ENCODE results near the gene RHBDD2.

DNA sequence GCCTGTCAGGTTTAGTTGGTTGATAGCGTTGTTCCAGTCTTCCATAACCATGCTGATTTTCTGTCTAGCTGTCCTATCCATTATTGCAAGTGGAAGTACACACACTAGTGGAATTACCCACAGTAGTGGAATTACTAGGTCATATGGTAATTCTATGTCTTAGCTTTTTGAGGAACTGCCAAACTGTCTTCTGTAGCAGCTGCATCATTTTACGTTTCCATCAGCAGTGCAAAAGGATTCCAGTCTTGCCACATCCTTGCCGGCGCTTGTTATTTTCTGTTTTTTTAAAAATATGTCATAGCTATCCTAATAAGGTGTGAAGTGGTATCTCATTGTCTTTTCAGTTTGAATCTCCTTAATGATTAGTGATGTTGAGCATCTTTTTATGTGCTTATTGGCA, 17.2 kb upstream of the RHBDD2 start:
- TF ChIP-seq POLR2AphosphoS5 (IDR thresholded peaks at IDR 0.05; ENCODE audit: low read depth, low read length) (no peak), EZH2phosphoT487 (IDR thresholded peaks at IDR 0.05; ENCODE audit: borderline replicate concordance, low read depth) (no peak), JUND (IDR thresholded peaks at IDR 0.05) (no peak), FOSL2 (IDR thresholded peaks at IDR 0.05; ENCODE audit: borderline replicate concordance, low read depth) (no peak), YY1 (IDR thresholded peaks at IDR 0.05; ENCODE audit: low read depth) (no peak), GABPA (IDR thresholded peaks at IDR 0.05; ENCODE audit: low read depth) (no peak), SMC3 (IDR thresholded peaks at IDR 0.05; ENCODE audit: low read depth, low read length) (no peak), EP300 (IDR thresholded peaks at IDR 0.05; ENCODE audit: borderline replicate concordance in 1 of 2, low read depth in 1 of 2, low read length in 1 of 2) (no peak)
- TF ChIP-seq, protein P1, sequence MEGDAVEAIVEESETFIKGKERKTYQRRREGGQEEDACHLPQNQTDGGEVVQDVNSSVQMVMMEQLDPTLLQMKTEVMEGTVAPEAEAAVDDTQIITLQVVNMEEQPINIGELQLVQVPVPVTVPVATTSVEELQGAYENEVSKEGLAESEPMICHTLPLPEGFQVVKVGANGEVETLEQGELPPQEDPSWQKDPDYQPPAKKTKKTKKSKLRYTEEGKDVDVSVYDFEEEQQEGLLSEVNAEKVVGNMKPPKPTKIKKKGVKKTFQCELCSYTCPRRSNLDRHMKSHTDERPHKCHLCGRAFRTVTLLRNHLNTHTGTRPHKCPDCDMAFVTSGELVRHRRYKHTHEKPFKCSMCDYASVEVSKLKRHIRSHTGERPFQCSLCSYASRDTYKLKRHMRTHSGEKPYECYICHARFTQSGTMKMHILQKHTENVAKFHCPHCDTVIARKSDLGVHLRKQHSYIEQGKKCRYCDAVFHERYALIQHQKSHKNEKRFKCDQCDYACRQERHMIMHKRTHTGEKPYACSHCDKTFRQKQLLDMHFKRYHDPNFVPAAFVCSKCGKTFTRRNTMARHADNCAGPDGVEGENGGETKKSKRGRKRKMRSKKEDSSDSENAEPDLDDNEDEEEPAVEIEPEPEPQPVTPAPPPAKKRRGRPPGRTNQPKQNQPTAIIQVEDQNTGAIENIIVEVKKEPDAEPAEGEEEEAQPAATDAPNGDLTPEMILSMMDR (IDR thresholded peaks at IDR 0.05) = no peak
- TF ChIP-seq, protein P2, sequence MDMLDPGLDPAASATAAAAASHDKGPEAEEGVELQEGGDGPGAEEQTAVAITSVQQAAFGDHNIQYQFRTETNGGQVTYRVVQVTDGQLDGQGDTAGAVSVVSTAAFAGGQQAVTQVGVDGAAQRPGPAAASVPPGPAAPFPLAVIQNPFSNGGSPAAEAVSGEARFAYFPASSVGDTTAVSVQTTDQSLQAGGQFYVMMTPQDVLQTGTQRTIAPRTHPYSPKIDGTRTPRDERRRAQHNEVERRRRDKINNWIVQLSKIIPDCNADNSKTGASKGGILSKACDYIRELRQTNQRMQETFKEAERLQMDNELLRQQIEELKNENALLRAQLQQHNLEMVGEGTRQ (IDR thresholded peaks at IDR 0.05; ENCODE audit: borderline replicate concordance, low read depth, low read length) = no peak
- TF ChIP-seq, protein P3, sequence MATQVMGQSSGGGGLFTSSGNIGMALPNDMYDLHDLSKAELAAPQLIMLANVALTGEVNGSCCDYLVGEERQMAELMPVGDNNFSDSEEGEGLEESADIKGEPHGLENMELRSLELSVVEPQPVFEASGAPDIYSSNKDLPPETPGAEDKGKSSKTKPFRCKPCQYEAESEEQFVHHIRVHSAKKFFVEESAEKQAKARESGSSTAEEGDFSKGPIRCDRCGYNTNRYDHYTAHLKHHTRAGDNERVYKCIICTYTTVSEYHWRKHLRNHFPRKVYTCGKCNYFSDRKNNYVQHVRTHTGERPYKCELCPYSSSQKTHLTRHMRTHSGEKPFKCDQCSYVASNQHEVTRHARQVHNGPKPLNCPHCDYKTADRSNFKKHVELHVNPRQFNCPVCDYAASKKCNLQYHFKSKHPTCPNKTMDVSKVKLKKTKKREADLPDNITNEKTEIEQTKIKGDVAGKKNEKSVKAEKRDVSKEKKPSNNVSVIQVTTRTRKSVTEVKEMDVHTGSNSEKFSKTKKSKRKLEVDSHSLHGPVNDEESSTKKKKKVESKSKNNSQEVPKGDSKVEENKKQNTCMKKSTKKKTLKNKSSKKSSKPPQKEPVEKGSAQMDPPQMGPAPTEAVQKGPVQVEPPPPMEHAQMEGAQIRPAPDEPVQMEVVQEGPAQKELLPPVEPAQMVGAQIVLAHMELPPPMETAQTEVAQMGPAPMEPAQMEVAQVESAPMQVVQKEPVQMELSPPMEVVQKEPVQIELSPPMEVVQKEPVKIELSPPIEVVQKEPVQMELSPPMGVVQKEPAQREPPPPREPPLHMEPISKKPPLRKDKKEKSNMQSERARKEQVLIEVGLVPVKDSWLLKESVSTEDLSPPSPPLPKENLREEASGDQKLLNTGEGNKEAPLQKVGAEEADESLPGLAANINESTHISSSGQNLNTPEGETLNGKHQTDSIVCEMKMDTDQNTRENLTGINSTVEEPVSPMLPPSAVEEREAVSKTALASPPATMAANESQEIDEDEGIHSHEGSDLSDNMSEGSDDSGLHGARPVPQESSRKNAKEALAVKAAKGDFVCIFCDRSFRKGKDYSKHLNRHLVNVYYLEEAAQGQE (IDR thresholded peaks at IDR 0.05; ENCODE audit: low read depth, low read length) = no peak
